B cell (primary cell): ENCODE data around the gene PDE6B.

ENCODE experiments used
- CTCF ChIP-seq: fragments of 200-600 bp; IDR thresholded peaks from one replicate; pipeline ENCODE4 v1.8.0; 2022; ENCODE audit warnings: antibody characterized with exemption, mild to moderate bottlenecking
- EZH2 ChIP-seq: IDR thresholded peaks from 2 replicates; pipeline ENCODE4 v1.6.1; 2012; ENCODE audit warnings: borderline replicate concordance, low read depth, mild to moderate bottlenecking, moderate library complexity, low read length; ENCODE audit not compliant: insufficient read depth, poor library complexity, severe bottlenecking

- no peak for TF ChIP-seq CTCF
- TF ChIP-seq EZH2: no peak
These were observed 78.2 kb downstream of the PDE6B start for GRCh38 chr4:703336-704197.
